ENCODE measurements around the gene ASPSCR1. TPM values are rescaled to one million over a fixed set of nuclear protein-coding genes. Genes with fewer than 3 reads are reported as not detected.

The ASPSCR1 gene
- total and polyA plus RNA-seq, 9 of the 15 experiments (the other 6 are each of a cell fraction or from before 2014, with no cell fraction given): 0.90 to 36.9 (median 11.6) TPM

- TF ChIP-seq E2F6 (IDR thresholded peaks at IDR 0.05; ENCODE audit: borderline replicate concordance in 1 of 2, extremely low read depth in 1 of 2, insufficient read depth in 1 of 2, insufficient read length in 1 of 2, low read depth in 1 of 2, low read length in 1 of 2, poor library complexity in 1 of 2, severe bottlenecking in 1 of 2) (peak in 1 of 2 experiments; percentile 7), MAZ (CRISPR knock-in tag; conservative IDR thresholded peaks at IDR 0.05 in 1 of 2, IDR thresholded peaks at IDR 0.05 in 1 of 2) (no peak), ZNF143 (CRISPR knock-in tag; IDR thresholded peaks at IDR 0.05) (0 out of 2 replicates have a peak, but pooled peaks have one; percentile 16), MGA (IDR thresholded peaks at IDR 0.05) (peak; percentile 53; the same call in 1 of the 2 replicates), XRCC5 (IDR thresholded peaks at IDR 0.05; ENCODE audit: low read depth, low read length) (0 out of 2 replicates have a peak, but pooled peaks have one; percentile 3), SP1 (CRISPR knock-in tag; IDR thresholded peaks at IDR 0.05) (0 out of 2 replicates have a peak, but pooled peaks have one; percentile 3), SIN3A (IDR thresholded peaks at IDR 0.05; ENCODE audit: borderline replicate concordance in 2 of 2, control insufficient read depth in 1 of 2, low read depth in 2 of 2, low read length in 2 of 2) (0 out of 4 replicates have a peak, but pooled peaks of 1 of the 2 experiments have one; percentile 2), RBM25 (IDR thresholded peaks at IDR 0.05; ENCODE audit: low read depth, low read length, severe bottlenecking) (no peak), YY1 (IDR thresholded peaks at IDR 0.05; ENCODE audit: borderline replicate concordance in 1 of 3, control insufficient read depth in 1 of 3, extremely low read depth in 1 of 3, insufficient read depth in 3 of 3, insufficient read length in 1 of 3, insufficient replicate concordance in 2 of 3, low read depth in 1 of 3, low read length in 2 of 3) (no peak), KAT7 (CRISPR knock-in tag; IDR thresholded peaks at IDR 0.05; ENCODE audit: borderline replicate concordance) (0 out of 2 replicates have a peak, but pooled peaks have one; percentile 3)
These were observed 48.7 kb upstream of the ASPSCR1 start (continued) for GRCh38 chr17:81928544-81929252.

Measured in K562 (cell line).